GM12878 (cell line): ENCODE measurements around the gene NYAP1. TPM values are rescaled to one million over a fixed set of nuclear protein-coding genes. Genes with fewer than 3 reads are reported as not detected.

Source experiments
- ATAC-seq: fragments of 200-7000 bp; cut with Tn5 transposase; 3 replicates; pipeline ENCODE4 v1.9.1; 2020; ENCODE audit warnings: mild to moderate bottlenecking, moderate library complexity
- BruUV-seq: library from RNA; stranded (reverse); fragments of 400-500 nt; replicated peaks from 2 replicates; lab custom pipeline; 2021; lab: Mats Ljungman, UMichigan
- CTCF ChIA-PET: fragments of 300-600 bp; sonication (Branson Sonifier 250); formaldehyde crosslinking; extraction: SDS; loops from one replicate; lab custom pipeline; 2021; ENCODE audit warnings: inconsistent platforms; lab: Yijun Ruan, JAX
- POLR2A ChIA-PET: fragments of 350-600 bp; formaldehyde crosslinking; extraction: SDS; loops from one replicate; lab custom pipeline; 2021; ENCODE audit warnings: inconsistent platforms; lab: Charles Lee
- RAD21 ChIA-PET: fragments of 300-600 bp; sonication (Branson Sonifier 250); formaldehyde crosslinking; loops from one replicate; lab custom pipeline; 2023; ENCODE audit warnings: antibody characterized with exemption; ENCODE audit not compliant: unreplicated experiment; lab: Charles Lee
- SMC1A ChIA-PET: fragments of 300-600 bp; sonication (Branson Sonifier 250); formaldehyde crosslinking; loops from one replicate; lab custom pipeline; 2023; ENCODE audit not compliant: unreplicated experiment, uncharacterized antibody; lab: Charles Lee
- DNase-seq: peaks from one replicate; pipeline ENCODE4 v3.0.0-alpha.2; 2011; ENCODE audit warnings: low read depth, low spot score
- FAIRE-seq: peaks from 3 replicates; lab custom pipeline; 2011; peaks lifted over from hg19 to GRCh38; lab: Jason Lieb, UNC
- H2AFZ ChIP-seq: 2 replicates; pipeline ENCODE4 v1.6.0; 2011; ENCODE audit warnings: low read depth, low read length, control low read depth; ENCODE audit not compliant: control insufficient read depth
- H3K27ac ChIP-seq: 2 replicates; pipeline ENCODE4 v1.5.1; 2011; ENCODE audit warnings: control low read depth; ENCODE audit not compliant: control insufficient read depth, insufficient read depth
- H3K27me3 ChIP-seq, 2 experiments: replicated peaks in 1 of 2; 2 replicates each; pipeline versions ENCODE4 v1.6.0 to v1.6.1; 2011; ENCODE audit warnings: low read length in 1 of 2; ENCODE audit not compliant: control insufficient read depth in 2 of 2, insufficient read depth in 2 of 2
- H3K36me3 ChIP-seq, 2 experiments: 2 replicates each; pipeline ENCODE4 v1.5.1; 2011; ENCODE audit warnings: low read length in 1 of 2; ENCODE audit not compliant: control insufficient read depth in 2 of 2, insufficient read depth in 2 of 2
- H3K4me1 ChIP-seq: 2 replicates; pipeline ENCODE4 v1.6.1; 2011; ENCODE audit warnings: mild to moderate bottlenecking, low read length, moderate library complexity, mixed read lengths; ENCODE audit not compliant: control insufficient read depth, insufficient read depth
- H3K4me2 ChIP-seq: 2 replicates; pipeline ENCODE4 v1.6.0; 2011; ENCODE audit warnings: control low read depth; ENCODE audit not compliant: control insufficient read depth, insufficient read depth
- H3K4me3 ChIP-seq: fragments of 200-600 bp; sonication (generic); 2 replicates; pipeline ENCODE4 v1.5.1; 2016
- H3K79me2 ChIP-seq: 2 replicates; pipeline ENCODE4 v1.6.0; 2011; ENCODE audit warnings: low read length; ENCODE audit not compliant: control insufficient read depth, insufficient read depth
- H3K9ac ChIP-seq: 2 replicates; pipeline ENCODE4 v1.8.0; 2011; ENCODE audit warnings: low read length, control low read depth, mixed read lengths; ENCODE audit not compliant: control insufficient read depth, insufficient read depth
- H3K9me3 ChIP-seq: replicated peaks from 3 replicates; pipeline ENCODE4 v1.5.1; 2011; ENCODE audit warnings: mild to moderate bottlenecking, low read length; ENCODE audit not compliant: control insufficient read depth, insufficient read depth
- H4K20me1 ChIP-seq: 2 replicates; pipeline ENCODE4 v1.6.0; 2011; ENCODE audit not compliant: control insufficient read depth, insufficient read depth
- ASH2L ChIP-seq: fragments of 300-600, 200-600 bp; sonication (generic); IDR thresholded peaks from 2 replicates; pipeline ENCODE4 v1.6.1; 2017; ENCODE audit warnings: low read depth, mild to moderate bottlenecking, borderline replicate concordance
- CREB1 ChIP-seq: IDR thresholded peaks from 2 replicates; pipeline ENCODE4 v1.6.1; 2012; ENCODE audit warnings: low read depth, mild to moderate bottlenecking, inconsistent platforms
- FOXM1 ChIP-seq: IDR thresholded peaks from 2 replicates; pipeline ENCODE4 v1.6.1; 2012; ENCODE audit warnings: low read depth, mild to moderate bottlenecking, inconsistent platforms, low read length, moderate library complexity
- GABPA ChIP-seq: IDR thresholded peaks from 2 replicates; pipeline ENCODE4 v1.6.1; 2014; ENCODE audit warnings: antibody characterized with exemption, low read depth, mild to moderate bottlenecking, inconsistent platforms
- KLF5 ChIP-seq: fragments of 450-650 bp; IDR thresholded peaks from 2 replicates; pipeline ENCODE4 v1.6.1; 2014; ENCODE audit warnings: mild to moderate bottlenecking; ENCODE audit not compliant: partially characterized antibody
- NR2C2 ChIP-seq: IDR thresholded peaks from 2 replicates; pipeline ENCODE4 v1.6.1; 2011; ENCODE audit warnings: borderline replicate concordance, low read depth; ENCODE audit not compliant: control insufficient read depth, insufficient read length
- RFX5 ChIP-seq: IDR thresholded peaks from 2 replicates; pipeline ENCODE4 v1.6.1; 2011; ENCODE audit warnings: low read depth, low read length, improper control_type of control experiment
- STAT3 ChIP-seq: IDR thresholded peaks from 2 replicates; pipeline ENCODE4 v1.6.1; 2011; ENCODE audit warnings: low read depth, low read length, improper control_type of control experiment
- ZBED1 ChIP-seq: IDR thresholded peaks from 2 replicates; pipeline ENCODE4 v1.6.1; 2016; ENCODE audit warnings: borderline replicate concordance
- ZNF217 ChIP-seq: fragments of 450-650 bp; IDR thresholded peaks from 2 replicates; pipeline ENCODE4 v1.6.1; 2017; ENCODE audit warnings: antibody characterized with exemption, mild to moderate bottlenecking
- ZNF24 ChIP-seq: fragments of 450-650 bp; IDR thresholded peaks from 2 replicates; pipeline ENCODE4 v1.6.1; 2017; ENCODE audit warnings: antibody characterized with exemption, mild to moderate bottlenecking
- ZNF622 ChIP-seq: fragments of 450-650 bp; IDR thresholded peaks from 2 replicates; pipeline ENCODE4 v1.6.1; 2017; ENCODE audit warnings: mild to moderate bottlenecking, inconsistent platforms
- ZSCAN29 ChIP-seq: fragments of 450-650 bp; IDR thresholded peaks from 2 replicates; pipeline ENCODE4 v1.6.1; 2017; ENCODE audit warnings: mild to moderate bottlenecking, moderate library complexity
- WGBS: methylation state at CpG from one replicate; pipeline ENCODE4 v1.1.6; 2016; ENCODE audit warnings: low lambda C conversion rate; ENCODE audit not compliant: insufficient replicate concordance, insufficient coverage; ENCODE audit errors: missing lambda C conversion rate; 5-methylcytosine and 5-hydroxymethylcytosine counted together
- in situ Hi-C: fragments of 300-500 bp; cut with MboI; formaldehyde crosslinking; loops from 9 replicates; pipeline ENCODE4 v1.14.3; 2018; ENCODE audit warnings: mixed read lengths
- intact Hi-C: fragments of 100-400 bp; cut with micrococcal nuclease; formaldehyde crosslinking; loops from one replicate; pipeline ENCODE4 v1.14.2; 2022; ENCODE audit not compliant: unreplicated experiment
- polyA plus RNA-seq, 11 experiments: library from polyadenylated mRNA; depleted of rRNA in 4 of 11; unstranded in 6 of 11; stranded (reverse) in 5 of 11; fragments of >200 nt; fragmentation: Nextera tagmentation in 4 of 11; fragmentation: Illumina TruSeq in 1 of 11; extraction: Ambion mirVana in 4 of 11; extraction: Trizol in 1 of 11; gene quantifications; 1 replicate in 1 of 11; 2 replicates in 10 of 11; pipeline versions ENCODE4 v1.2.1 to v1.2.3, GENCODE V29; 2011 to 2016; ENCODE audit warnings: inconsistent platforms in 2 of 11, missing spikeins in 2 of 11, low read depth in 1 of 11
- total RNA-seq, 4 experiments: library from RNA; depleted of rRNA in 3 of 4; stranded (reverse); fragments of >200 nt in 3 of 4; fragmentation: Illumina TruSeq in 1 of 4; extraction: Trizol in 1 of 4; gene quantifications; 2 replicates each; pipeline versions ENCODE4 v1.2.1 to v1.2.3, GENCODE V29; 2013 to 2021
- TF ChIP-seq, protein P1 (sequence below): IDR thresholded peaks from 2 replicates; pipeline ENCODE4 v1.6.1; 2011; ENCODE audit warnings: borderline replicate concordance, low read depth, mild to moderate bottlenecking, moderate library complexity, mixed read lengths, low read length; ENCODE audit not compliant: insufficient read depth; ENCODE audit errors: extremely low read length
- TF ChIP-seq, protein P2 (sequence below): fragments of 450-650 bp; IDR thresholded peaks from 2 replicates; pipeline ENCODE4 v1.6.1; 2017; ENCODE audit warnings: low read depth, mild to moderate bottlenecking, moderate library complexity
- TF ChIP-seq, protein P3 (sequence below): fragments of 450-650 bp; IDR thresholded peaks from 2 replicates; pipeline ENCODE4 v1.6.1; 2017; ENCODE audit warnings: mild to moderate bottlenecking, moderate library complexity
- TF ChIP-seq, protein P4 (sequence below): IDR thresholded peaks from 2 replicates; pipeline ENCODE4 v1.6.1; 2011; ENCODE audit warnings: borderline replicate concordance, low read depth, mild to moderate bottlenecking, moderate library complexity, low read length; ENCODE audit not compliant: insufficient read depth, poor library complexity, severe bottlenecking

NYAP1 gene
- total and polyA plus RNA-seq, 10 of the 15 experiments (the other 5 are each of a cell fraction or from before 2014, with no cell fraction given): 0.04 to 0.28 (median 0.11) TPM; not detected in 6

DNA sequence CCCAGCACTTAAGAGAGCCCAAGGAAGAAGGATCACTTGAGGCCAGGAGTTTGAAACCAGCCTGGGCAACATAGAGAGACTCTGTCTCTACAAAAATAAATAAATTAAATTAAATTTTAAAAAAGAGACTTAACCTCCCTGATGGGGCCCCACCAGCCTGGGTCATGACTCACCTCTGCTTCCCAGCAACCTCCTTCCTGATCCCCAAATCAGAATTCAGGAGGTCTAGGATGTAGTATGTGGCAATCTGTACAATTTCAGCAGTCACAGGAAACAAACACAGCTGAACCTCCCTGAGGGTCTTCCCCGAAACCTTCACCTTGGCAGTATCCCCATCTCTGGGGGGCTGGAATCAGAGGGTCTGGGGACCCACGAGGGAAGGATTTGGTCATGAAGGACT lies 37.7 kb upstream of the NYAP1 start:
- H2AFZ ChIP-seq: no peak overlapping the region
- no peak overlapping the region for H3K27ac ChIP-seq
- DNase-seq (no peak), ATAC-seq (no peak), FAIRE-seq (no peak)
- H3K9me3 ChIP-seq: no peaks in the 10 kb centered on the region
- no peak overlapping the region for H3K4me2 ChIP-seq
- peaks cover 17% of the 10 kb centered on the region for H3K4me1 ChIP-seq
- ChIA-PET CTCF (interaction anchor here (0.5 kb wide), 1 partner anchor 875 kb away, joined by 3 read pairs; the partner anchor contains the start of gene IFT22), RAD21 (interaction anchor here (0.7 kb wide), 1 partner anchor 269 kb away, joined by 3 read pairs; no protein-coding TSS in a partner anchor), SMC1A (interaction anchor here (1.6 to 2.8 kb wide), 2 partner anchors 17 to 38 kb away, joined by 6 to 17 read pairs; partner anchors contain the start of genes MEPCE and ZCWPW1), POLR2A (interaction anchor here (1.7 kb wide), 1 partner anchor 17 kb away, joined by 13 read pairs; no protein-coding TSS in a partner anchor)
- 50% methylated on average over 2 of the region's 2 CpGs for WGBS
- no peaks in the 10 kb centered on the region for H3K36me3 ChIP-seq
- no TSS peak for BruUV-seq
- no peak overlapping the region for H3K9ac ChIP-seq
- no peak overlapping the region for H3K4me3 ChIP-seq
- H4K20me1 ChIP-seq: no peaks in the 10 kb centered on the region
- H3K79me2 ChIP-seq: no peaks in the 10 kb centered on the region
- in situ Hi-C loops: no loop called here
- H3K27me3 ChIP-seq: no peaks in the 10 kb centered on the region
- intact Hi-C loops: no loop called here
- TF ChIP-seq GABPA (no peak), ZSCAN29 (no peak), ZNF217 (no peak), ZNF622 (no peak), CREB1 (no peak), ZBED1 (no peak), ZNF24 (no peak), ASH2L (no peak), STAT3 (no peak), KLF5 (no peak), RFX5 (no peak), NR2C2 (no peak), FOXM1 (no peak)
- TF ChIP-seq, protein P1, sequence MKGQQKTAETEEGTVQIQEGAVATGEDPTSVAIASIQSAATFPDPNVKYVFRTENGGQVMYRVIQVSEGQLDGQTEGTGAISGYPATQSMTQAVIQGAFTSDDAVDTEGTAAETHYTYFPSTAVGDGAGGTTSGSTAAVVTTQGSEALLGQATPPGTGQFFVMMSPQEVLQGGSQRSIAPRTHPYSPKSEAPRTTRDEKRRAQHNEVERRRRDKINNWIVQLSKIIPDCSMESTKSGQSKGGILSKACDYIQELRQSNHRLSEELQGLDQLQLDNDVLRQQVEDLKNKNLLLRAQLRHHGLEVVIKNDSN: no peak
- TF ChIP-seq, protein P2, sequence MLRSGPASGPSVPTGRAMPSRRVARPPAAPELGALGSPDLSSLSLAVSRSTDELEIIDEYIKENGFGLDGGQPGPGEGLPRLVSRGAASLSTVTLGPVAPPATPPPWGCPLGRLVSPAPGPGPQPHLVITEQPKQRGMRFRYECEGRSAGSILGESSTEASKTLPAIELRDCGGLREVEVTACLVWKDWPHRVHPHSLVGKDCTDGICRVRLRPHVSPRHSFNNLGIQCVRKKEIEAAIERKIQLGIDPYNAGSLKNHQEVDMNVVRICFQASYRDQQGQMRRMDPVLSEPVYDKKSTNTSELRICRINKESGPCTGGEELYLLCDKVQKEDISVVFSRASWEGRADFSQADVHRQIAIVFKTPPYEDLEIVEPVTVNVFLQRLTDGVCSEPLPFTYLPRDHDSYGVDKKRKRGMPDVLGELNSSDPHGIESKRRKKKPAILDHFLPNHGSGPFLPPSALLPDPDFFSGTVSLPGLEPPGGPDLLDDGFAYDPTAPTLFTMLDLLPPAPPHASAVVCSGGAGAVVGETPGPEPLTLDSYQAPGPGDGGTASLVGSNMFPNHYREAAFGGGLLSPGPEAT: no peak
- TF ChIP-seq, protein P3, sequence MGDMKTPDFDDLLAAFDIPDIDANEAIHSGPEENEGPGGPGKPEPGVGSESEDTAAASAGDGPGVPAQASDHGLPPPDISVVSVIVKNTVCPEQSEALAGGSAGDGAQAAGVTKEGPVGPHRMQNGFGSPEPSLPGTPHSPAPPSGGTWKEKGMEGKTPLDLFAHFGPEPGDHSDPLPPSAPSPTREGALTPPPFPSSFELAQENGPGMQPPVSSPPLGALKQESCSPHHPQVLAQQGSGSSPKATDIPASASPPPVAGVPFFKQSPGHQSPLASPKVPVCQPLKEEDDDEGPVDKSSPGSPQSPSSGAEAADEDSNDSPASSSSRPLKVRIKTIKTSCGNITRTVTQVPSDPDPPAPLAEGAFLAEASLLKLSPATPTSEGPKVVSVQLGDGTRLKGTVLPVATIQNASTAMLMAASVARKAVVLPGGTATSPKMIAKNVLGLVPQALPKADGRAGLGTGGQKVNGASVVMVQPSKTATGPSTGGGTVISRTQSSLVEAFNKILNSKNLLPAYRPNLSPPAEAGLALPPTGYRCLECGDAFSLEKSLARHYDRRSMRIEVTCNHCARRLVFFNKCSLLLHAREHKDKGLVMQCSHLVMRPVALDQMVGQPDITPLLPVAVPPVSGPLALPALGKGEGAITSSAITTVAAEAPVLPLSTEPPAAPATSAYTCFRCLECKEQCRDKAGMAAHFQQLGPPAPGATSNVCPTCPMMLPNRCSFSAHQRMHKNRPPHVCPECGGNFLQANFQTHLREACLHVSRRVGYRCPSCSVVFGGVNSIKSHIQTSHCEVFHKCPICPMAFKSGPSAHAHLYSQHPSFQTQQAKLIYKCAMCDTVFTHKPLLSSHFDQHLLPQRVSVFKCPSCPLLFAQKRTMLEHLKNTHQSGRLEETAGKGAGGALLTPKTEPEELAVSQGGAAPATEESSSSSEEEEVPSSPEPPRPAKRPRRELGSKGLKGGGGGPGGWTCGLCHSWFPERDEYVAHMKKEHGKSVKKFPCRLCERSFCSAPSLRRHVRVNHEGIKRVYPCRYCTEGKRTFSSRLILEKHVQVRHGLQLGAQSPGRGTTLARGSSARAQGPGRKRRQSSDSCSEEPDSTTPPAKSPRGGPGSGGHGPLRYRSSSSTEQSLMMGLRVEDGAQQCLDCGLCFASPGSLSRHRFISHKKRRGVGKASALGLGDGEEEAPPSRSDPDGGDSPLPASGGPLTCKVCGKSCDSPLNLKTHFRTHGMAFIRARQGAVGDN: no peak
- TF ChIP-seq, protein P4, sequence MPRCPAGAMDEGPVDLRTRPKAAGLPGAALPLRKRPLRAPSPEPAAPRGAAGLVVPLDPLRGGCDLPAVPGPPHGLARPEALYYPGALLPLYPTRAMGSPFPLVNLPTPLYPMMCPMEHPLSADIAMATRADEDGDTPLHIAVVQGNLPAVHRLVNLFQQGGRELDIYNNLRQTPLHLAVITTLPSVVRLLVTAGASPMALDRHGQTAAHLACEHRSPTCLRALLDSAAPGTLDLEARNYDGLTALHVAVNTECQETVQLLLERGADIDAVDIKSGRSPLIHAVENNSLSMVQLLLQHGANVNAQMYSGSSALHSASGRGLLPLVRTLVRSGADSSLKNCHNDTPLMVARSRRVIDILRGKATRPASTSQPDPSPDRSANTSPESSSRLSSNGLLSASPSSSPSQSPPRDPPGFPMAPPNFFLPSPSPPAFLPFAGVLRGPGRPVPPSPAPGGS: no peak
